ENCODE data around the gene YPEL5. TPM values are rescaled to one million over a fixed set of nuclear protein-coding genes. Genes with fewer than 3 reads are reported as not detected.

YPEL5 gene
- polyA plus RNA-seq, 1 donor (not counting 4 experiments of a cell fraction or from before 2014, with no cell fraction given): 126 TPM

DNA sequence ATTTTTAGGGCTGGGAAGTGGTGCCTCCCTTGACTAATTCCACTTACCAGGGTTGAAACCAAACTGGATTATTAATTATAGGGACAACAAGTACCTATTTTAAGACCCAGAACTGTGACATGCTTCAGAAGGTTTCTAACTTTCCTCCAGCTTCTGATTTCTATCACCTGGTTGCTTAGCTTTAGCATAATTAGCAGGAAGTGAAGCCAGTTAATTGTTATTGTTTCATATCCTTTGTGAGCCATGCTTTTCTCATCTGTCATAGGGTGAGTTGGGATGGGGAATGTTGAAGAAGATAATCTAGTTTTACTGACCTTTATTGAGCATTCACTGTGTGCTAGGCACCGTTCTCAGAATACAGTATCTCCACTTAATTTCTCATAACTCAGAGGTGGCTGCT lies 3.2 kb downstream of the YPEL5 start:
- dilution Hi-C loops (cut with MboI; ENCODE audit: extremely low pct_ligation_motif_present, low sequenced_read_pairs): no loop called here
- Histone ChIP-seq H3K4me1 (ENCODE audit: control insufficient read depth, extremely low read depth, insufficient read depth, low read length) (peaks cover 32% of the 10 kb centered on the region), H2AFZ (ENCODE audit: control insufficient read depth, low read length) (no peak overlapping the region), H3K9me1 (ENCODE audit: control insufficient read depth, extremely low read depth, insufficient read depth, low read length) (no peaks in the 10 kb centered on the region), H3K9ac (ENCODE audit: control insufficient read depth, extremely low read depth, insufficient read depth, low read length) (peak overlapping the region; percentile 33), H4K20me1 (ENCODE audit: control insufficient read depth, extremely low read depth, insufficient read depth, low read length) (peaks cover 11% of the 10 kb centered on the region), H3K27ac (ENCODE audit: control insufficient read depth, insufficient read depth, low read length) (no peak overlapping the region), H3K4me2 (ENCODE audit: control insufficient read depth, extremely low read depth, insufficient read depth, low read depth, low read length) (peak overlapping the region; percentile 99), H3K36me3 (ENCODE audit: control insufficient read depth in 2 of 2, extremely low read depth in 1 of 2, insufficient read depth in 2 of 2, low read length in 2 of 2) (peaks cover 4 to 7% of the 10 kb centered on the region in 2 experiments), H3K9me3 (ENCODE audit: control insufficient read depth, low read depth, low read length) (no peaks in the 10 kb centered on the region), H3K27me3 (ENCODE audit: control insufficient read depth, extremely low read depth, insufficient read depth, low read length) (no peaks in the 10 kb centered on the region), H3K4me3 (ENCODE audit: control insufficient read depth in 2 of 3, extremely low read depth in 1 of 3, insufficient read depth in 2 of 3, low read depth in 1 of 3, low read length in 3 of 3) (peak overlapping the region in 2 of 3 experiments; percentile 55 to 88), H3K79me2 (ENCODE audit: control insufficient read depth, insufficient read depth, low read length) (peaks cover 24% of the 10 kb centered on the region)
- TF ChIP-seq CTCF (optimal IDR thresholded peaks at IDR 0.05 in 1 of 3, IDR thresholded peaks at IDR 0.05 in 1 of 3, conservative IDR thresholded peaks at IDR 0.05 in 1 of 3; ENCODE audit: extremely low read depth in 1 of 3, insufficient read depth in 2 of 3, low read length in 3 of 3): no peak
- no peak for TF ChIP-seq EZH2 (IDR thresholded peaks at IDR 0.05; ENCODE audit: low read length)
- DNase-seq (ENCODE audit: low read depth, low spot score): no peak
- FAIRE-seq: no peak

DNA sequence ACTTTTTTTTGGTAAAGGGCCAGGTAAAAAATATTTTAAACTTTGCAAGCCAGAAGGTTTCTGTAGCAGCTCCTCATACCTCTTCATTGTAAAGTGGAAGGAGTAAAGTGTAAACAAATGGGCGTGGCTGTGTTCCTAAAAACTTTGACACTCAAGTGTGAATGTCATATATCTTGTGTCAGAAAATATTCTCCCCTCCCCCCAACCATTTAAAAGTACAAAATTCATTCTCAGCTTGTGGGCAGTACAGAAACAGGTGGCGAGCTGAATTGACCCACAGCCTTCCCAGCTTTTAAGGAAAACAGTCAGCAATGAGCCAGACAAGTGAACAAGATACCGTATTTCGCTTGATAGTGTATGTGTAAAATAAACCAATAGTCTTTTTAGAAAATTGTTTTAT lies 4.0 kb downstream of the YPEL5 start:
- no peak overlapping the region for H3K4me3 ChIP-seq (ENCODE audit: control insufficient read depth in 2 of 3, extremely low read depth in 1 of 3, insufficient read depth in 2 of 3, low read depth in 1 of 3, low read length in 3 of 3)
- H3K9me3 ChIP-seq (ENCODE audit: control insufficient read depth, low read depth, low read length): no peaks in the 10 kb centered on the region
- no peaks in the 10 kb centered on the region for H3K27me3 ChIP-seq (ENCODE audit: control insufficient read depth, extremely low read depth, insufficient read depth, low read length)
- no peak overlapping the region for H3K9ac ChIP-seq (ENCODE audit: control insufficient read depth, extremely low read depth, insufficient read depth, low read length)
- no peak overlapping the region for H3K27ac ChIP-seq (ENCODE audit: control insufficient read depth, insufficient read depth, low read length)
- H3K4me2 ChIP-seq (ENCODE audit: control insufficient read depth, extremely low read depth, insufficient read depth, low read depth, low read length): no peak overlapping the region
- peaks cover 28% of the 10 kb centered on the region for H3K4me1 ChIP-seq (ENCODE audit: control insufficient read depth, extremely low read depth, insufficient read depth, low read length)
- H3K79me2 ChIP-seq (ENCODE audit: control insufficient read depth, insufficient read depth, low read length): peaks cover 24% of the 10 kb centered on the region
- FAIRE-seq (no peak), DNase-seq (ENCODE audit: low read depth, low spot score) (no peak)
- H4K20me1 ChIP-seq (ENCODE audit: control insufficient read depth, extremely low read depth, insufficient read depth, low read length): peaks cover 11% of the 10 kb centered on the region
- no peaks in the 10 kb centered on the region for H3K9me1 ChIP-seq (ENCODE audit: control insufficient read depth, extremely low read depth, insufficient read depth, low read length)
- no peak overlapping the region for H2AFZ ChIP-seq (ENCODE audit: control insufficient read depth, low read length)
- TF ChIP-seq CTCF (optimal IDR thresholded peaks at IDR 0.05 in 1 of 3, IDR thresholded peaks at IDR 0.05 in 1 of 3, conservative IDR thresholded peaks at IDR 0.05 in 1 of 3; ENCODE audit: extremely low read depth in 1 of 3, insufficient read depth in 2 of 3, low read length in 3 of 3): no peak
- TF ChIP-seq EZH2 (IDR thresholded peaks at IDR 0.05; ENCODE audit: low read length): no peak
- dilution Hi-C loops (cut with MboI; ENCODE audit: extremely low pct_ligation_motif_present, low sequenced_read_pairs): no loop called here
- peaks cover 4 to 7% of the 10 kb centered on the region in 2 experiments for H3K36me3 ChIP-seq (ENCODE audit: control insufficient read depth in 2 of 2, extremely low read depth in 1 of 2, insufficient read depth in 2 of 2, low read length in 2 of 2)

Measured in keratinocyte (primary cell).